HG02759 (cell line): Measurements from ENCODE around the gene LAMB4.
A peak's percentile ranks its signal among the peaks of the same experiment; 100 is the strongest.
"Not testable (repeated sequence)": the region's sequence is repeated elsewhere in the genome, so short reads cannot be mapped to it uniquely, and the experiment has no call there.

ENCODE experiments used
- ATAC-seq: cut with Tn5 transposase; IDR thresholded peaks from one replicate; pipeline ENCODE4 v1.9.1; 2021; ENCODE audit warnings: mild to moderate bottlenecking, moderate library complexity; ENCODE audit not compliant: unreplicated experiment

The LAMB4 gene

GRCh38 chr7:108049962-108050361 lies 80.2 kb downstream of the LAMB4 start:
- peak; percentile 82 for ATAC-seq

GRCh38 chr7:108048422-108048821 lies 81.7 kb downstream of the LAMB4 start:
- no peak for ATAC-seq

GRCh38 chr7:108046952-108047506 lies 83.1 kb downstream of the LAMB4 start:
- ATAC-seq, result no peak

GRCh38 chr7:108045669-108046068 lies 84.5 kb downstream of the LAMB4 start:
- no peak for ATAC-seq

GRCh38 chr7:108045154-108045553 lies 85.0 kb downstream of the LAMB4 start:
- ATAC-seq, result no peak

- no peak for ATAC-seq
Observed at GRCh38 chr7:108044345-108044744, 85.8 kb downstream of the LAMB4 start.

GRCh38 chr7:108038986-108039385 lies 91.2 kb downstream of the LAMB4 start:
- no peak for ATAC-seq

- ATAC-seq, result no peak
Observed at GRCh38 chr7:108037741-108038140, 92.4 kb downstream of the LAMB4 start.

- ATAC-seq, result no peak
Observed at GRCh38 chr7:108037140-108037539, 93.0 kb downstream of the LAMB4 start.

GRCh38 chr7:108034586-108034985 lies 95.6 kb downstream of the LAMB4 start:
- ATAC-seq, result no peak

GRCh38 chr7:108033776-108034497 lies 96.2 kb downstream of the LAMB4 start:
- no peak for ATAC-seq

- not testable (repeated sequence) for ATAC-seq
Observed at GRCh38 chr7:108033309-108033708, 96.9 kb downstream of the LAMB4 start.

- no peak for ATAC-seq
Observed at GRCh38 chr7:108030516-108030915, 99.6 kb downstream of the LAMB4 start.

GRCh38 chr7:108029034-108029433 lies 101.1 kb downstream of the LAMB4 start:
- ATAC-seq, result no peak

GRCh38 chr7:108028111-108028510 lies 102.0 kb downstream of the LAMB4 start:
- ATAC-seq, result no peak

GRCh38 chr7:108027239-108027638 lies 102.9 kb downstream of the LAMB4 start:
- ATAC-seq, result no peak

GRCh38 chr7:108026647-108027046 lies 103.5 kb downstream of the LAMB4 start:
- ATAC-seq, result no peak

GRCh38 chr7:108026116-108026515 lies 104.0 kb downstream of the LAMB4 start:
- no peak for ATAC-seq

- no peak for ATAC-seq
Observed at GRCh38 chr7:108024538-108024937, 105.6 kb downstream of the LAMB4 start.

- ATAC-seq, result no peak
Observed at GRCh38 chr7:108020585-108020984, 109.6 kb downstream of the LAMB4 start.

- no peak for ATAC-seq
Observed at GRCh38 chr7:108018668-108019067, 111.5 kb downstream of the LAMB4 start.

GRCh38 chr7:108017776-108018151 lies 112.4 kb downstream of the LAMB4 start:
- ATAC-seq, result no peak
